ENCODE measurements around the gene CNDP2. TPM values are rescaled to one million over a fixed set of nuclear protein-coding genes. Genes with fewer than 3 reads are reported as not detected.

Gene CNDP2
- total and polyA plus RNA-seq, 2 experiments from 2014 or later = 79.2 to 114 TPM

DNA sequence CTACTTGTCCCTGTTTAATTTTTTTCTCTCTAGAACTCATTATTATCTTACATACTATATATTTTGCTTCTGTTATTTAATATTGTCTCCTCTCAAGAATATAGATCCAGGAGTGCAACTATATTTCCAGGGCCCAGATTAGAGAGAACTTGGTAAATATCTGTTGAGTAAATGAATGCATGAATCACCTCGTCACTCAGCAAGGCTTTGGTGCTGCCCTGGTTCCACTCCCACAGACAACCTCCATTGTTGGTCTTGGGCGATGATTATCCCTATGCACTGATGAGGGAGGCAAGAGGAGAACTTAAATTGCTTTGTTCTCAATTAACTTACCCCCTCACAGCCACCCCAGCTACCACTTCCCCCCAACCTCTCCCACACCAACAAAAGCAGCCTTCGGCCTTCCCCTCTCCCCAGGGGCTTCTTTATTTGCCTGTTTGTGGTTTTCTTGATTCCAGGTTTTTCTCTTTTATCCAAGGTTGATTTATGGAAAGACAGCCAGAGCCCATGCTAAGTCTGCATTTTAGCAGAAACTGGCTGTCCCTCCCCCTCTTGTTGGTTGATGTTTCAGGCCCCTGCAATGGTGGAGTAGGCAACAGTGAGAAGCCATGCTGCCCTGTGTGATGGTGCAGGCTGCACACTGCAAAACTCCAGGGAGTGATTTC, 22.1 kb upstream of the CNDP2 start:
- no peaks in the 10 kb centered on the region for H3K36me3 ChIP-seq
- no peak overlapping the region for H3K27ac ChIP-seq
- DNase-seq (ENCODE audit: low read depth in 1 of 2, low spot score in 1 of 2) = no peak
- H3K9me3 ChIP-seq (ENCODE audit: low read depth) = no peaks in the 10 kb centered on the region
- no peak overlapping the region for H3K4me3 ChIP-seq
- TF ChIP-seq, protein P1, sequence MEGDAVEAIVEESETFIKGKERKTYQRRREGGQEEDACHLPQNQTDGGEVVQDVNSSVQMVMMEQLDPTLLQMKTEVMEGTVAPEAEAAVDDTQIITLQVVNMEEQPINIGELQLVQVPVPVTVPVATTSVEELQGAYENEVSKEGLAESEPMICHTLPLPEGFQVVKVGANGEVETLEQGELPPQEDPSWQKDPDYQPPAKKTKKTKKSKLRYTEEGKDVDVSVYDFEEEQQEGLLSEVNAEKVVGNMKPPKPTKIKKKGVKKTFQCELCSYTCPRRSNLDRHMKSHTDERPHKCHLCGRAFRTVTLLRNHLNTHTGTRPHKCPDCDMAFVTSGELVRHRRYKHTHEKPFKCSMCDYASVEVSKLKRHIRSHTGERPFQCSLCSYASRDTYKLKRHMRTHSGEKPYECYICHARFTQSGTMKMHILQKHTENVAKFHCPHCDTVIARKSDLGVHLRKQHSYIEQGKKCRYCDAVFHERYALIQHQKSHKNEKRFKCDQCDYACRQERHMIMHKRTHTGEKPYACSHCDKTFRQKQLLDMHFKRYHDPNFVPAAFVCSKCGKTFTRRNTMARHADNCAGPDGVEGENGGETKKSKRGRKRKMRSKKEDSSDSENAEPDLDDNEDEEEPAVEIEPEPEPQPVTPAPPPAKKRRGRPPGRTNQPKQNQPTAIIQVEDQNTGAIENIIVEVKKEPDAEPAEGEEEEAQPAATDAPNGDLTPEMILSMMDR (IDR thresholded peaks at IDR 0.05; ENCODE audit: low read depth, low read length) = no peak
- H3K27me3 ChIP-seq = no peaks in the 10 kb centered on the region
- no peaks in the 10 kb centered on the region for H3K4me1 ChIP-seq (ENCODE audit: low read depth)

DNA sequence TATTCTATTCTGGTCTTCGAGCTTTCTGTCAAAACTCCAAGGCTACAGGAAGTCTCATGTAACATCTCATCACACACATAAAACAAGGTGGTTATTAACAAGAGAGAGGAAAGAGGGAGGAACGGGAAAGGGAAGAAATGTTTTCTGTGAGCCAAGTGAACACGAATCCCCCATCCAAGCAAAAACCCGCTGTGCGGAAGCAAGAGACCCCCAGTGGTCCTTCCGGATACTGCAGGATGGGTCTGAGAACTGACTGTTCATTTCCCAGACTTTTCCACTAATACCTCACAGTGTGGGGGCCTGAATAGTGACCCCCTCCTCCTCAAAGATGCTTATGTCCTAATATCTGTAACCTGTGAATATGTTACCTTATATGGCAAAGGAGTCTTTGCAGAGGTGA, 20.0 kb upstream of the CNDP2 start:
- H3K36me3 ChIP-seq = no peaks in the 10 kb centered on the region
- no peak overlapping the region for H3K27ac ChIP-seq
- H3K4me1 ChIP-seq (ENCODE audit: low read depth) = no peaks in the 10 kb centered on the region
- H3K4me3 ChIP-seq = no peak overlapping the region
- DNase-seq (ENCODE audit: low read depth in 1 of 2, low spot score in 1 of 2) = peak; percentile 49 to 62
- H3K27me3 ChIP-seq = no peaks in the 10 kb centered on the region
- H3K9me3 ChIP-seq (ENCODE audit: low read depth) = no peaks in the 10 kb centered on the region
- TF ChIP-seq, protein P1 (IDR thresholded peaks at IDR 0.05; ENCODE audit: low read depth, low read length) = peak; percentile 86

DNA sequence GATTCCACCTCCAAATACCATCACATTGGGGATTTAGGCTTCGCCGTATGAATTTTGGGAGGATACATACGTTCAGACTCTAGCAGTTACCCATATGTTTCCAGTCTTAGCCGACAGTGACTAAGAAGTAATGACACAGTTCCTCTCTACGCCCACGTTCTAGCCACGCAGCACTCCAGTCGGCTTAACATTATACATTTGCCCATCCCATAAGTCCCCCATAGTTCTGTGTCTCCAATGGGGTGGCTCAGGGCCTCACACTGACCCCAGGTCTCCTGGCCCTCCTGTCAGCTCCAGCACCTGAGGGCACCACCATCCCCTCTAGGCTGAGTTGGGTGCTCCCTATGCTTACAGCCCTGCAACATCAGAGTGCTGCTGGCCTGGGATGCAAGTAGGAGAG, 18.4 kb upstream of the CNDP2 start:
- Histone ChIP-seq H3K9me3 (ENCODE audit: low read depth) (no peaks in the 10 kb centered on the region), H3K4me3 (no peak overlapping the region), H3K36me3 (no peaks in the 10 kb centered on the region), H3K27me3 (no peaks in the 10 kb centered on the region), H3K27ac (no peak overlapping the region), H3K4me1 (ENCODE audit: low read depth) (no peaks in the 10 kb centered on the region)
- no peak for DNase-seq (ENCODE audit: low read depth in 1 of 2, low spot score in 1 of 2)
- TF ChIP-seq, protein P1 (IDR thresholded peaks at IDR 0.05; ENCODE audit: low read depth, low read length) = no peak

DNA sequence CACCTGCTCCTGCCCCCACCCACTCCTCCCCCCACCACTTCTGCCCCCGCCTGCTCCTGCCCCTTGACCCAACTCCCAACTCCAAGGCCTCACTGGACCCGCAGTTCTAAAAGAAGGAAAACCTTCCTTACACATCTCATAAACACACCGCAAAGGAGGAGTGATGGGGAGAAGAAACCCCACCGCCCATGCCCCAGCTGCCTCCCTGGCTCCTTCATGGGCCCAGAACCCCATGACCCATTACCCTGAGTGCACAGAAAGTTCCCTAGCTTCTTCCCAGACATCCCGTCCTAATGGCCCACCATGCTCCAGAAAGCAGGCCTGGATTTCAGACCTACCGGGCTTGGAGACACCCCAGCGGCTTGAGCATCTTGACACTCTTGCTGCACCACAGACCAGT, 17.8 kb upstream of the CNDP2 start:
- Histone ChIP-seq H3K27me3 (no peaks in the 10 kb centered on the region), H3K36me3 (no peaks in the 10 kb centered on the region), H3K4me1 (ENCODE audit: low read depth) (no peaks in the 10 kb centered on the region), H3K9me3 (ENCODE audit: low read depth) (no peaks in the 10 kb centered on the region), H3K27ac (no peak overlapping the region), H3K4me3 (no peak overlapping the region)
- no peak for DNase-seq (ENCODE audit: low read depth in 1 of 2, low spot score in 1 of 2)
- TF ChIP-seq, protein P1 (IDR thresholded peaks at IDR 0.05; ENCODE audit: low read depth, low read length) = no peak

DNA sequence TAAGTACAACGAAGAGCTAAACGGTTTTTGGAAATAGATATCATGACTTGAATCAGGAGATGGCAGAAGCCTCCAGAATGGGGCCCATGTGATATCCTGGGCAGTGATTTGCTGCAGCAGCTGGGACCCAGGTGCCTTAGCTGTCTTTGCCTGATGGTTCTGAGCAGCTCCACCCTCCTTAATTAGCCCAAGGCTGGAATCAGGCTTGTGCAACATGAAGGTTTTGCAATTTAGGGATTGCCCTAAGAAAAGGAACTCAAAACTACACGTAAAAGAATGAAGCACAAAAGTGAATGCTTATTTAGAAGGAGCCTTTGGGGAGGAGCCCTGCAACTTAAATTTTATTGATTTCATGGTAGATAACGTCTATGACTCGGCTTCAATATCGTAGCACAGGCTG, 17.3 kb upstream of the CNDP2 start:
- Histone ChIP-seq H3K4me3 (no peak overlapping the region), H3K4me1 (ENCODE audit: low read depth) (no peaks in the 10 kb centered on the region), H3K27me3 (no peaks in the 10 kb centered on the region), H3K9me3 (ENCODE audit: low read depth) (no peaks in the 10 kb centered on the region), H3K36me3 (no peaks in the 10 kb centered on the region), H3K27ac (no peak overlapping the region)
- TF ChIP-seq, protein P1 (IDR thresholded peaks at IDR 0.05; ENCODE audit: low read depth, low read length) = no peak
- DNase-seq (ENCODE audit: low read depth in 1 of 2, low spot score in 1 of 2) = no peak

All from cardiac muscle cell (in vitro differentiated cells and primary cell).